ENCODE results near the gene BTNL9. TPM values are rescaled to one million over a fixed set of nuclear protein-coding genes. Genes with fewer than 3 reads are reported as not detected.

Gene BTNL9
- total and polyA plus RNA-seq, 2 of the 13 experiments (the other 11 are each of a cell fraction or from before 2014, with no cell fraction given), result 0.13 TPM; not detected in 1

- no peak for TF ChIP-seq SOX5 (CRISPR knock-in tag; IDR thresholded peaks at IDR 0.05; ENCODE audit: borderline replicate concordance)
- TF ChIP-seq TRAFD1 (CRISPR knock-in tag; IDR thresholded peaks at IDR 0.05; ENCODE audit: borderline replicate concordance), result no peak
- no peak for TF ChIP-seq ZNF580 (CRISPR knock-in tag; IDR thresholded peaks at IDR 0.05; ENCODE audit: borderline replicate concordance, low read depth)
- TF ChIP-seq ZNF790 (CRISPR knock-in tag; IDR thresholded peaks at IDR 0.05; ENCODE audit: borderline replicate concordance), result no peak
- no peak for TF ChIP-seq NONO (IDR thresholded peaks at IDR 0.05)
- TF ChIP-seq NONO (CRISPR knock-in tag; conservative IDR thresholded peaks at IDR 0.05), result no peak
Observed at GRCh38 chr5:181060924-181061323, 20.9 kb downstream of the BTNL9 start (continued).

DNA sequence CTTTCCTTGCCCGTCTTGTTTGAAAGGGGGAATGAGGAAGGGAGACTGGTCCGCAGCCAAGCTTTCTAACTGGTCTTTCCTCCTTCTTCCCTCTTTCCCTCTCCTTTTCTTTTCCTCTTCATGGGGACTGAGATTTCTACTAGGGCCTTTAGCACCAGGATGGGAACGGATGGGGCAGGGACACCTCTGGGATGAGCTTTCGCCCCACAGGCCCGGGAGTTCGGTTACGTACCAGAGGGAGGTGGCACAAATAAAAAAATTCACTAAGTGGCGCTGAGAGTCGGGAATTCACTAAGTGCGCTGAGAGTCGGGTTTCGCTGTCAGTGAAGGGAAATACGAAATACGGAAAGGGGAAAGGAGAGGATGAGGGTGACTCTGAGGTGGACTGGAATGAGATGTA is 21.6 kb downstream of the BTNL9 start:
- ChIA-PET POLR2A (no interaction called here), CTCF (ENCODE audit: low intra/inter-chr PET ratio, low total read pairs) (no interaction called here)
- in situ Hi-C loops (cut with HindIII; ENCODE audit: extremely low pct_ligation_motif_present, low pct_unique_long_range_greater_than_20kb), result no loop called here
- no peak overlapping the region for H3K27ac ChIP-seq (ENCODE audit: extremely low read length, insufficient read depth, low read length)
- H4K20me1 ChIP-seq (ENCODE audit: insufficient read depth, low read length), result no peaks in the 10 kb centered on the region
- no peak for TF ChIP-seq SNAPC2 (CRISPR knock-in tag; IDR thresholded peaks at IDR 0.05)
- no peak for TF ChIP-seq STAG1 (CRISPR knock-in tag; IDR thresholded peaks at IDR 0.05)
- no peak for TF ChIP-seq WIZ (CRISPR knock-in tag; IDR thresholded peaks at IDR 0.05)
- no peak for TF ChIP-seq SRSF4 (IDR thresholded peaks at IDR 0.05; ENCODE audit: low read depth, low read length, poor library complexity, severe bottlenecking)
- no peak for TF ChIP-seq HOXA5 (CRISPR knock-in tag; IDR thresholded peaks at IDR 0.05)
- TF ChIP-seq ZNF557 (CRISPR knock-in tag; IDR thresholded peaks at IDR 0.05), result no peak
- TF ChIP-seq, protein P1, sequence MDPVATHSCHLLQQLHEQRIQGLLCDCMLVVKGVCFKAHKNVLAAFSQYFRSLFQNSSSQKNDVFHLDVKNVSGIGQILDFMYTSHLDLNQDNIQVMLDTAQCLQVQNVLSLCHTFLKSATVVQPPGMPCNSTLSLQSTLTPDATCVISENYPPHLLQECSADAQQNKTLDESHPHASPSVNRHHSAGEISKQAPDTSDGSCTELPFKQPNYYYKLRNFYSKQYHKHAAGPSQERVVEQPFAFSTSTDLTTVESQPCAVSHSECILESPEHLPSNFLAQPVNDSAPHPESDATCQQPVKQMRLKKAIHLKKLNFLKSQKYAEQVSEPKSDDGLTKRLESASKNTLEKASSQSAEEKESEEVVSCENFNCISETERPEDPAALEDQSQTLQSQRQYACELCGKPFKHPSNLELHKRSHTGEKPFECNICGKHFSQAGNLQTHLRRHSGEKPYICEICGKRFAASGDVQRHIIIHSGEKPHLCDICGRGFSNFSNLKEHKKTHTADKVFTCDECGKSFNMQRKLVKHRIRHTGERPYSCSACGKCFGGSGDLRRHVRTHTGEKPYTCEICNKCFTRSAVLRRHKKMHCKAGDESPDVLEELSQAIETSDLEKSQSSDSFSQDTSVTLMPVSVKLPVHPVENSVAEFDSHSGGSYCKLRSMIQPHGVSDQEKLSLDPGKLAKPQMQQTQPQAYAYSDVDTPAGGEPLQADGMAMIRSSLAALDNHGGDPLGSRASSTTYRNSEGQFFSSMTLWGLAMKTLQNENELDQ (CRISPR knock-in tag; IDR thresholded peaks at IDR 0.05; ENCODE audit: borderline replicate concordance), result no peak
- TF ChIP-seq EHMT2 (IDR thresholded peaks at IDR 0.05; ENCODE audit: borderline replicate concordance, low read depth, low read length), result no peak
- TF ChIP-seq SNAI1 (CRISPR knock-in tag; IDR thresholded peaks at IDR 0.05; ENCODE audit: borderline replicate concordance), result no peak
- TF ChIP-seq ZNF530 (CRISPR knock-in tag; IDR thresholded peaks at IDR 0.05; ENCODE audit: low read depth), result no peak
- ATAC-seq, result no peak
- H3K4me1 ChIP-seq (ENCODE audit: insufficient read depth, low read length), result no peaks in the 10 kb centered on the region
- H2AFZ ChIP-seq (ENCODE audit: low read length), result no peak overlapping the region
- no peak for FAIRE-seq
- DNase-seq (ENCODE audit: low spot score), result no peak
- no peak overlapping the region for H3K9ac ChIP-seq (ENCODE audit: insufficient read depth, low read depth, low read length)
- intact Hi-C loops (cut with micrococcal nuclease; ENCODE audit: unreplicated experiment), result no loop called here
- 36% methylated on average over 14 of the region's 14 CpGs for WGBS (ENCODE audit: low lambda C conversion rate)
- no peak overlapping the region for H3K4me3 ChIP-seq (replicated peaks in 1 of 3; ENCODE audit: insufficient read depth in 1 of 3, low read depth in 2 of 3, low read length in 3 of 3)
- H3K9me3 ChIP-seq (ENCODE audit: low read length), result no peaks in the 10 kb centered on the region
- H3K27me3 ChIP-seq (ENCODE audit: control insufficient read depth in 1 of 2, insufficient read depth in 2 of 2, low read length in 2 of 2), result peaks cover 7 to 58% of the 10 kb centered on the region in 2 experiments
- H3K79me2 ChIP-seq (ENCODE audit: insufficient read depth, low read length), result no peaks in the 10 kb centered on the region
- H3K4me2 ChIP-seq (ENCODE audit: low read depth, low read length), result no peak overlapping the region
- no TSS peak for BruUV-seq (replicated peaks)
- H3K36me3 ChIP-seq (replicated peaks in 1 of 2; ENCODE audit: control insufficient read depth in 1 of 2, insufficient read depth in 2 of 2, low read length in 2 of 2), result no peaks in the 10 kb centered on the region
